HL-60 (cell line): Measurements from ENCODE around the gene CD58.

ENCODE experiments used
- CTCF ChIP-seq: IDR thresholded peaks from one replicate; pipeline ENCODE4 v1.5.1; 2011; ENCODE audit warnings: low read length, control low read depth, inconsistent platforms; ENCODE audit not compliant: insufficient read depth
- GABPA ChIP-seq: IDR thresholded peaks from 2 replicates; pipeline ENCODE4 v1.6.1; 2012; ENCODE audit warnings: low read depth
- POLR2AphosphoS5 ChIP-seq: IDR thresholded peaks from 2 replicates; pipeline ENCODE4 v1.6.1; 2012; ENCODE audit warnings: low read depth

- TF ChIP-seq CTCF (no peak), GABPA (no peak), POLR2AphosphoS5 (no peak)
These were observed 80.2 kb downstream of the CD58 start for GRCh38 chr1:116490588-116490987.
